Nephron progenitor cell (in vitro differentiated cells): Measurements from ENCODE around the gene SEC14L3.

Experiments used
- DNase-seq: peaks from one replicate; pipeline ENCODE4 v3.0.0; 2021
- H3K27ac Mint-ChIP-seq: 2 replicates; pipeline ENCODE4 v1.8.0; 2021; ENCODE audit warnings: mild to moderate bottlenecking, moderate library complexity, mixed read lengths
- H3K27me3 Mint-ChIP-seq: 2 replicates; pipeline ENCODE4 v1.8.0; 2021; ENCODE audit warnings: mild to moderate bottlenecking, low read depth, mixed read lengths; ENCODE audit not compliant: poor library complexity
- H3K36me3 Mint-ChIP-seq: 2 replicates; pipeline ENCODE4 v1.8.0; 2021; ENCODE audit warnings: low read depth, mixed read lengths
- H3K4me1 Mint-ChIP-seq: 2 replicates; pipeline ENCODE4 v1.8.0; 2021; ENCODE audit warnings: mixed read lengths
- H3K4me3 Mint-ChIP-seq: 2 replicates; pipeline ENCODE4 v1.8.0; 2021; ENCODE audit warnings: mild to moderate bottlenecking, moderate library complexity, mixed read lengths
- H3K9me3 Mint-ChIP-seq: 2 replicates; pipeline ENCODE4 v1.8.0; 2021; ENCODE audit warnings: mild to moderate bottlenecking, moderate library complexity, mixed read lengths
- TF ChIP-seq, protein P1 (sequence below): fragments of 200-600 bp; sonication (generic); IDR thresholded peaks from 2 replicates; pipeline ENCODE4 v1.5.0; 2021; ENCODE audit warnings: antibody characterized with exemption

SEC14L3 gene

DNA sequence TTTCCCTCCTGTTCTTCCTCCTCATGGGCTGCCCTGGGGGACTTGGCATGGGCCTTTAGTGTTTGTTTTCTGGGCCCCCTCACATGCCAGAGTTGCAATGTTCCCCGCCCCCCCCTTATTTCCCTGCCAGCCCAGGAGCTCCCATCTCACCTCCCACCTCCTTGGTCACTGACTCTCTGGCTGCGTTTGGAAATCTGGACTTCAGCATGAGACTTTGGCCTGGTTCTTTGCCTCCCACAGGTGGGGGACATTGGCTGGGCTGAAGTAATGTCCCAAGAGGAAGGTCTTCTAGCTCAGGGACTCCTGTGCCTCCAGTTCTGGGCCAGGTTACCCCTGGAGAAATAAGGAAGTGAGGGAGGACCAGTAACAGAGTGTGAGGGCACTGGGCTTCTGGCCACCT is 39.3 kb downstream of the SEC14L3 start:
- DNase-seq = no peak
- peaks cover 15% of the 10 kb centered on the region for H3K27me3 Mint-ChIP-seq
- H3K4me3 Mint-ChIP-seq = no peak overlapping the region
- peaks cover 6% of the 10 kb centered on the region for H3K4me1 Mint-ChIP-seq
- peaks cover 11% of the 10 kb centered on the region for H3K36me3 Mint-ChIP-seq
- no peaks in the 10 kb centered on the region for H3K9me3 Mint-ChIP-seq
- no peak overlapping the region for H3K27ac Mint-ChIP-seq
- TF ChIP-seq, protein P1, sequence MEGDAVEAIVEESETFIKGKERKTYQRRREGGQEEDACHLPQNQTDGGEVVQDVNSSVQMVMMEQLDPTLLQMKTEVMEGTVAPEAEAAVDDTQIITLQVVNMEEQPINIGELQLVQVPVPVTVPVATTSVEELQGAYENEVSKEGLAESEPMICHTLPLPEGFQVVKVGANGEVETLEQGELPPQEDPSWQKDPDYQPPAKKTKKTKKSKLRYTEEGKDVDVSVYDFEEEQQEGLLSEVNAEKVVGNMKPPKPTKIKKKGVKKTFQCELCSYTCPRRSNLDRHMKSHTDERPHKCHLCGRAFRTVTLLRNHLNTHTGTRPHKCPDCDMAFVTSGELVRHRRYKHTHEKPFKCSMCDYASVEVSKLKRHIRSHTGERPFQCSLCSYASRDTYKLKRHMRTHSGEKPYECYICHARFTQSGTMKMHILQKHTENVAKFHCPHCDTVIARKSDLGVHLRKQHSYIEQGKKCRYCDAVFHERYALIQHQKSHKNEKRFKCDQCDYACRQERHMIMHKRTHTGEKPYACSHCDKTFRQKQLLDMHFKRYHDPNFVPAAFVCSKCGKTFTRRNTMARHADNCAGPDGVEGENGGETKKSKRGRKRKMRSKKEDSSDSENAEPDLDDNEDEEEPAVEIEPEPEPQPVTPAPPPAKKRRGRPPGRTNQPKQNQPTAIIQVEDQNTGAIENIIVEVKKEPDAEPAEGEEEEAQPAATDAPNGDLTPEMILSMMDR = no peak

DNA sequence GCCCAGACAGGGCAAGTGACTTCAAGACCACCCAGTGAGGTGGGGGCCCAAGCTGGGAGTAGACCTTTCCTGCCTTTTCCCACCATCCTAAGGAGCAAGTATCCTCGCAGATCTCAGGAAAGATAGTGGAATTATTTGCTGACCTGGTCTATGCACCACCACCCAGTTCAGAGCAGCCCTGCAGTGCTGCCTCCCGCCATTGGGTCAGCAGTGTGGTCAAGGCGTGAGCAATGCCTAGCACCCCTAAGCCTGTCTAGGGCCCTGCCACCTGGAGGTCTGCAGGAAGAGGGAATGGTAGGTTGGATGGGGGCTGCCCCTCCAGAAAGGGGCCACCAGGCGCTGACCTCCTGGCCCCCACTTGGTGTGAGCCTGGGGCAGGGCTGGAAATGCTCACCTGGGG is 39.7 kb downstream of the SEC14L3 start:
- DNase-seq = no peak
- Mint-ChIP-seq H3K27ac (no peak overlapping the region), H3K36me3 (peaks cover 15% of the 10 kb centered on the region), H3K4me3 (no peak overlapping the region), H3K4me1 (peaks cover 6% of the 10 kb centered on the region), H3K27me3 (peaks cover 15% of the 10 kb centered on the region), H3K9me3 (no peaks in the 10 kb centered on the region)
- TF ChIP-seq, protein P1 = no peak

DNA sequence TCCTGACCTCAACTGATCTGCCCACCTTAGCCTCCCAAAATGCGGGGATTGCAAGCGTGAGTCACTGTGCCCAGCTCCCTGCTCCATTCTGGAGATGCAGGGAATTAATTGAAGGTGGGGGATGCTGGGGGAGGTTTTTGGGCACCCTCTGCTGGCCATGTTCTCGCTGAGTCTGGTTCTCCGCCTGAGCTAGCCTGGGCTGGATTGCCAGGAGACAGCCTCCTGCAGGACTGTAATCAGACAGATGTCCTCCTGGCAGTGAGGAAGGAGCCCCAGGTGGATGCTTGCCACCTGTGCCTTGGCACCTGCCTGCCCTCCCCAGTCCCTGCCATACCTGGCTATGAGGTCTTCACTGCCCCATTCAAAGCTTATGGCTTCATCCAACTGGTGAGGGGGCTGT is 40.9 kb downstream of the SEC14L3 start:
- Mint-ChIP-seq H3K36me3 (peaks cover 17% of the 10 kb centered on the region), H3K27ac (no peak overlapping the region), H3K4me3 (no peak overlapping the region), H3K9me3 (no peaks in the 10 kb centered on the region), H3K27me3 (peaks cover 11% of the 10 kb centered on the region), H3K4me1 (peaks cover 15% of the 10 kb centered on the region)
- no peak for DNase-seq
- TF ChIP-seq, protein P1 = no peak

DNA sequence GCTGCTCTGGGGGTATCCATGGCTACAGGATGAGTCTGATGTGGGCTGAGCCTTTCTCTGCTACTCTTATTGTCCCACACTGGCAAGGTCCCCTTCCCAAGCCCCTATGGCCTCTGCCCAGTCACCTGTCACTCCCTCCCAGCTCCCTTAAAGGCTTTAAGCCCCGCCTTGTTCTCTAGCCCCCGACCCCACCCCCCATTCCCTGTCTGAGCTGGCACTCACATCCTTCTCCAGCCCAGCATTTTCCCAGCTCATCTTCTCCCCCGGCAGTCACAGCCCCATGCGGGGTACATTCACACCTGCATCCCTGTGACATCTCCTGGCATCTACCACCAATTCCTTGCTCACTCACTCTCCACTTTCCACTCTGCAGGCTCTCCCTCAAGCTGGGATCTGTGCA is 41.9 kb downstream of the SEC14L3 start:
- H3K4me3 Mint-ChIP-seq = no peak overlapping the region
- H3K27me3 Mint-ChIP-seq = peaks cover 6% of the 10 kb centered on the region
- peaks cover 19% of the 10 kb centered on the region for H3K4me1 Mint-ChIP-seq
- H3K36me3 Mint-ChIP-seq = peaks cover 17% of the 10 kb centered on the region
- no peaks in the 10 kb centered on the region for H3K9me3 Mint-ChIP-seq
- TF ChIP-seq, protein P1 = no peak
- no peak for DNase-seq
- H3K27ac Mint-ChIP-seq = peak overlapping the region; percentile 71

DNA sequence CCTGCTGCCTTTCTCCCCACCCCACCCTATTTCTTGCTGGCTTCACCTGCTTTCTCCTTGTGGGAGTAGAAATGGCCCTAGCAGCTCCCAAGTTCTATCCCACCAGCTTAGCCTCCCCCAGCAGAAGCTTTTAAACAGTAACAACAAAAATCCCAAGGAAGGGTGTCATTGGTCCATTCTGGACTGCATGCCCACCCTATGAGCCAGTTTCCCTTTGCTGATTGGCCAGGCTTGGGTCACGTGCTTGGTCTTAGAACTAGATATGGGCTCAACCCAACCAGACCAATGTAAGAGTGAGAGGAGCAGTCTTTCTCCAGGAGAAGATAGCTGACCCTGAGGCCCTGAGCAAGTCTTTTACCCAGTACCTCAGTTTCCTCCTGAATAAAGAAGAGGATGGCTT is 43.9 kb downstream of the SEC14L3 start:
- Mint-ChIP-seq H3K27ac (no peak overlapping the region), H3K4me1 (peaks cover 25% of the 10 kb centered on the region), H3K4me3 (peak overlapping the region; percentile 60), H3K27me3 (peaks cover 6% of the 10 kb centered on the region), H3K9me3 (no peaks in the 10 kb centered on the region), H3K36me3 (peaks cover 17% of the 10 kb centered on the region)
- DNase-seq = no peak
- TF ChIP-seq, protein P1 = no peak
